ENCODE measurements around the gene KCNJ6.
A peak's percentile ranks its signal among the peaks of the same experiment; 100 is the strongest.
"Not testable (repeated sequence)": the region's sequence is repeated elsewhere in the genome, so short reads cannot be mapped to it uniquely, and the experiment has no call there.

The KCNJ6 gene

DNA sequence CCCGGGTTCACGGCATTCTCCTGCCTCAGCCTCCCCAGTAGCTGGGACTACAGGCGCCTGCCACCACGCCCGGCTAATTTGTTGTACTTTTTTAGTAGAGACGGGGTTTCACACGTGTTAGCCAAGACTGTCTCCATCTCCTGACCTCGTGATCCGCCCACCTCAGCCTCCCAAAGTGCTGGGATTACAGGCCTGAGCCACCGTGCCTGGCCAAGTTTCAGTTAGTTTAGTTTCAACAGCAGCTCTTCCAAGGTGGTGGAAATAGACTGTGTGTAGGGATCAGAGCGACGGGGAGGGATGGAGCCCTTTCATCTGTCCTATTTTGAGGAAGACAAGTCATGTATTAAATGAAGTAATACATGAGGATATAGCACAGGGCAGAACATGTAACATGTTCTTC, 269.5 kb downstream of the KCNJ6 start:
- not testable (repeated sequence) for DNase-seq

DNA sequence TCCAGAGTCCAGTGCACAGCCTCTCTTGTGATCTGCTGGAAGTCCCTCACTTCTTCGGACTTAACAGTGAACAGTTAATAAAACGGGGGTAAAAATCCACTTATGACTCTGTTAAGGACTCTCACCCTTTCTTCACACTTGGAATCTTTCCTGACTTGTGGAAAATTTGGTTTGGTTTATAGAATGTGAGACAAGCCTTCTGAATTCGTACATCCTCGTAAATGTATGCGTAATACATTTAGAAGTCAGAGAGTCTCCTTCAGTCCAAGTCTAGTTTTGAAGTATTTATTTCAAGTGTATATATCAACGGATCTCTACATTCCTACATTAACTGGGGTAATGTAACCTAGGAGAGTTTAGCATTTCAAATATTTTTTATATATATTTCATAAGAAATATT, 270.4 kb downstream of the KCNJ6 start:
- no peak for DNase-seq

DNA sequence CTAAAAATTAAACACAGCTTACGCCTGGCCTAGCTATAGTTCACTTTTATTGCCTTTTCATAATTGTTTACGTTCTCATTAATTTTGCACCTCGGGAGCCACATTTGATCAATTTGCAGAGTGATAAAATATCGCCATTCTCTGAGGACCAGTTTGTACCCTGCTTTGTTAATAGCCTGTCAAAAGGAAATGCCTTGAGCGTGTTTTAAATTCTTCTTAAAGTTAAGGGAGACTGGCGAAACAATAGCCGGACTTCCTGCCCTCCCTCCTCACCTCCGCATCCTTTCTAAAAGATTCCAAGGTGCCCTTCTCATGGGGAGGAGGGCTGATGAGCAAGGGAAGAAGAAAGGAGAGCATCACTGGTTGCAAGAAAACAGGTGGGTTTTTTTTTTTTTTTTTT, 271.6 kb downstream of the KCNJ6 start:
- no peak for DNase-seq

DNA sequence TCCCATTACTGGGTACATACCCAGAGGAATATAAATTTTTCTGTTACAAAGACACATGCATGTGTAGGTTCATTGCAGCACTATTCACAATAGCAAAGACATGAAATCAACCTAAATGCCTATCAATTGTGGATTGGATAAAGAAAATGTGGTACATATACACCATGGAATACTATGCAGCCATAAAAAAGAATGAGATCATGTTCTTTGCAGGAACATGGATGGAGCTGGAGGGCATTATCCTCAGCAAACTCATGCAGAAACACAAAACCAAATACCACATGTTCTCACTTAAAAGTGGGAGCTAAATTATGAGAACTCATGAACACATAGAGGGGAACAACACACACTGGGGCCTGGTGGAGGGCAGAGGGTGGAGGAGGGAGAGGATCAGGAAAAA, 272.4 kb downstream of the KCNJ6 start:
- not testable (repeated sequence) for DNase-seq

DNA sequence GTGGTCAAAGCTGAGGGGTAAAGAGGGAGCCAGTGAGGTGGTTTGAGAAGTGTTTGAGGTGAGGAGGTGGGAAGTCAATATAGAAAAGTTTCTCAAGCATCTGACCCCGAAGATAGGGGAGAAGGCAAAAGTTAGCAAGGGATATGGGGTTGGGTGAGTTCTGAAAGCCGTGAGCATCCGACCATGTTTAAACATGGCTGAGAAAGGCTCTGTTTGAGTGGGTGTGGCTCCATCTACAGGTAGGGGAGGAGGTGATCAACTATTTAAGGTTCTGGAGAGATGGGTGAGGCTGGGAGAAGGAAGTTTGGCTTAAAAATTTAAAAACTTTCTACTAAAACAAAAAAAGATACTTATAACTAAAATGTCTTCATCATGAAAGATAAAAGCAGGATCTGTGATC, 273.8 kb downstream of the KCNJ6 start:
- DNase-seq, result no peak

DNA sequence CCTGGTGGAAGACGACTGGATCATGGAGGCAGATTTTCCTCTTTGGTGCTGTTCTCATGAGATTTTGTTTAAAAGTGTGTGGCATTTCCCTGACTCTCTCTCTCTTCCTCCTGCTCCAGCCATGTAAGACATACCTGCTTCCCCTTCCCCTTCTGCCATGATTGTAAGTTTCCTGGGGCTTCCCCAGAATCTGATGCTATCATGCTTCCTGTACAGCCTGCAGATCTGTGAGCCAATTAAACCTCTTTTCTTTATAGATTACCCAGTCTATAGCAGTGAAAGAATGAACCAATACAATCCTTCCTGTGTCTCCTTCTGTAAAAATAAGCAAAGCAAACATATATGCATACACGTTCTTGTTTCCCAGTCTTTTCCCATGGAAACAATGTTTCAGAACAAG, 276.5 kb downstream of the KCNJ6 start:
- DNase-seq, result no peak

DNA sequence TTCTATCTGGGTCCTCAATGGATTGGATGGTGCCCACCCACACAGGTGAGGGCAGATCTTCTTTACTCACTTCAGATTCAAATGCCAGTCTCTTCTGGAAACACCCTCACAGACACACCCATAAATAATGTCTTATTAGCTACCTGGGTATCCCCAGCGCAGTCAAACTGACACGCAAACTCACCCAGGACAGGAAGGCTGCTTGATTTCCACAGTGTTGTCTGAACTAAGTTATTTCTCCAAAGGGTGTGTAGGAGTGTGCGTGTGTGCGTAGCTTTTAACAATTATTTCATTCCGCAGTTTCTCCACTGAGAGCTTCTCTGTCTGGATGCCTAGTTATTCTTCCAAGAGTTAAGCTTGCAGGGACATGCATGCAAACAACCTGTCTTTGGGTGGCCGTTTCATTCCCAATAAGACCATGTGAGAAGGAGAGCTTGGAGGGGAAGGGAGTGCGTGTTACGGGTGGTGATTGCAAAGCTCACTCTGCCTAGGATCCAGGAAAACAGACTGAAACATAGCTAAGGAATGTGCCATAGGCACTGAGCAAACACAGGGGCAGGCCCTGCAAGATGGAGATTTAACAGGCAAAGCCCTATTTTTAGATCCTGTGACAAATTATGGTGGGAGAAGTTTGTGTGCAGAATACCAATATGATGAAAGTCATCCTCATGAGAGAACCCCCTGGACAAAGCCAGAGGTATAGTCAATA, 280.0 kb downstream of the KCNJ6 start:
- DNase-seq, result no peak

DNA sequence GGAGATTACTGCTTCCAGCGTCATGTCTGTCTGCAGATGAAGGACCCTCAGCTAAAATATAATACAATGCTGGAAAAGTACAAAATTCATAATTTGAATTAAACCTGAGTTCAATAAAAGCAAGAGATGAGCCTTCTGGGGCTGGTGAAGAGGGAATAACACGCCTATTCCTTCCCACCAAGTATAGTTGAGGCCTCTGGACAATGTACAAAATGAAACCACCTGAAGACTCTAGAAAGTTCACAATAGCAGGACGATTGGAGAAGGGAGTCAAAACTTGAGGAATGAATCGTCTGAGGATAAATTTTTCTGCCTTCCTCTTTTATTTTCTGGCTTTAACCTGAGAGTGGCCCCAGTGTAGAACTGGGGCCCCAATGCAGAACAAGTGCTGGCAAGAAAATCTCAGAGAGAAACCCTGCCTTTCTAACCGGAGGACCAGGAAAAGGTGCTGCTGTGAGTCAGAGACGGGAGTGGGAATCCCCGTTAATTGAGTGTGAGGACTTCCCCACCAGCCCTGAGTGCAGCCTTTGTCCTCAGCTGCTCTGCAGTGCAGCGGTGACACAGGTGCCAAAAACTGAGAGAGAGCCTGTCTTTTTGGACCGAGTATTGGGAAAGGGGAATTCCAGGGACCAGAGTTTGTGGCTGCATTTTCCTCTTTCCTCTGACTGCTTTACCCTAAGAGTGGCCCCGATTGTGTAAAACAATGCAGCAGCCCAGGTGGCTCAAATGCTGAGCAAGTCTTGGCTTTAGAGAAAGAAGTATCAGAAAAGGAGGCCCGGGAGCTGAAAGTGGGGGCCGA, 284.7 kb downstream of the KCNJ6 start:
- DNase-seq, result no peak

DNA sequence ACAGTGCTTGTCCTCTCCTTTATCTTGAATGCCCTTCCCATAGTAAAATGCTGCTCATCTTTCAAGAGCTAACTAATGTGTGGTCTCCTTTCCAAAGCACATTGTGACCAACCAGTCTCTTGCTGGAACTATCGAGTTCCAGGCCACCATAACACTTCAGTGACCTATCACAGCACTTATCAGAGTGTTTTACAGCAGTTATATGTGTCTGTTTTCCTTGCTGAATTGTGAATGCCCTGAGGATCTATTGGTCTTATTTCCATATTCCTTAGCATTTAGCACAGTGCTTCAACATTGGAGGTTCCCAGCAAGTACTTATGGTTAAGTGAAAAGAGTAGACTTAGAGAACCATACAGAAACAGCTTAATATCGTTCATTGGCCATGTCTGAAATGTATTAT, 285.4 kb downstream of the KCNJ6 start:
- no peak for DNase-seq

DNA sequence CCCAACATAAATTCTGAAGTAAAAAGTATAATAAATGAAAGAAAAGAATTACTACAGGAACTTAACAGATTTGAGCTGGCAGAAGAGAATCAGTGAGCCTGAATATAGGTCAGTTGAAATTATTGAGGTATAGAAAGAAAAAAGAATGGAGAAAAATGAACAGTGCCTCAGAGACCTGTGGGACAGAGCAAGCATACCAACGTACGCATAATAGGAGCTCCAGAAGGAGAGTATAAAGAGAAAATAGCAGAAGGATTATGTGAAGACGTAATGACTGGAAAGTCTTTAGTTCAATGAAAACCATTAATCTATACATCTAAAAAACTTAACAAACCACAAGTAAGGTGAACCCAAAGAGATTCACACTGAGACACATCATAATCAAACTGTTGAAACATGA, 287.9 kb downstream of the KCNJ6 start:
- no peak for DNase-seq

DNA sequence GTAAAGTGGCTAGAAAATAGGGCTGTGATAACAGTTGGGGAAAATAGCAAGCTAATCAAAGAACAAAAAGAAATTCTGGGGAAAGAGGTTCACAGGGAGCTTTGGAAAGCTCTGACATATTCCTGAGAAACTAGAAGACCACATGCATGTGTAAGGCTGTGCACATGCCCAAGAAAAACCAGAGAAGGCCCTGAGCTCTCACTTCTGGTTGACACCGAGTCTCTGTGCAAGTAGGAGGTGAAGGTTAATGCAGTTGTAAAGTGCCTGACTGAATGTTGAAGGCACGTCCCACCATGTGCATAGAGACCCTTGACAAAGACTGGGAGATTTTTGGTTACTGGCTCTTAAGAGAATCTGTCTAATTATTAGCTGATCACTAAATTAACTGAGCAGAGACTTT, 288.7 kb downstream of the KCNJ6 start:
- DNase-seq, result no peak

DNA sequence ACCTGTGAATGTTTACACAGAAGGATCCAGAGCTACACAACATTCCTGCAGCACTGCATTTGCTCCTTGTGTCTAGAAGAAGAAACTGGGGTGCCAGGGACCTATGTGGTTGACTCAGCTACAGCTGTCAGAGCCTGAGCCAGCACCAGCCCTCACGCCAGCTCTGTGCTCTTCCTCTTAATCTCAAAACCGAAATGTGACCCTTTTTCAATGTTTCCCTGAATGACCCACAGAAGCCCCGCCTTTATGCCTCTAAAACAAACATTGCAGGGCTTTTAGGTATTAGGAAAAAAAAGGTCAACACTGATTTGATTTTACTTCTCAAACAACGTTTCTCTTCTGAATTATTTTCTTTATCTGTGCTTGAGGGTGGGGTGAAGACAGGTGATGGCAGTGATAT, 289.2 kb downstream of the KCNJ6 start:
- no peak for DNase-seq

DNA sequence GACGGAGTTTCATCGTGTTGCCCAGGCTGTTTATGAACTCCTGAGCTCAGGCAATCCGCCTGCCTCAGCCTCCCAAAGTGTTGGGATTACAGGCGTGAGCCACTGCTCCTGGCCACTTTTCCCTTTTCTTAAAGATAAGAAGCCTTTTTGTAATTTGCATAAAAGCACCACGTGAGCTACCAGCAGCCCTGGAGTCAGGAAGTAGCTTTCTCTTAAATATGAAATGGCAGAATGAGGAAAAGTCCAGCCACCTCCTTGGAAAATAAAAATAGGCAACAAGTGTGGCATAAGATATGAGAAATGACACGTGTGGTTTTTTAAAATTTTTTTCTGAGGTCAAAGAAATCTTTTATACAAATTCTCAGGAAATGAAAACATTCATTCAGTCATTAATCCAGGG, 289.9 kb downstream of the KCNJ6 start:
- no peak for DNase-seq

DNA sequence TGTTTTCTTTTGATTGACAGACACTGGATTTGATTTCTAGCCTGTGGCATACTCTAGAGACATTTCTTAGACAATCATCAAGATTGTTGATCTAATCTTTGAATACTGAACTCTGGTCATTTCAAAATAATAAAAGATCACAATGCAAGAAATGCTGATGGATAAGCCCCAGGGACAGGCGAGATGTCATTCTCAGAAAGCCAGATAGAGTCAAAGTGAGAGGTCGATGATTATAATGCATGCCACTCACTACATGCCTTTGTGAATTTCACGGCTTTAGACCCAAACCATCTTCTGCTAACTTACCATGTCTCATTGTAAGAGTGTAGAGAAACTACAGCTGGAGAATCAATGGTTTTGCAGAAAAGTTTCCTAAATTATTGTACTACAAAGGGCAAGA, 292.6 kb downstream of the KCNJ6 start:
- no peak for DNase-seq

DNA sequence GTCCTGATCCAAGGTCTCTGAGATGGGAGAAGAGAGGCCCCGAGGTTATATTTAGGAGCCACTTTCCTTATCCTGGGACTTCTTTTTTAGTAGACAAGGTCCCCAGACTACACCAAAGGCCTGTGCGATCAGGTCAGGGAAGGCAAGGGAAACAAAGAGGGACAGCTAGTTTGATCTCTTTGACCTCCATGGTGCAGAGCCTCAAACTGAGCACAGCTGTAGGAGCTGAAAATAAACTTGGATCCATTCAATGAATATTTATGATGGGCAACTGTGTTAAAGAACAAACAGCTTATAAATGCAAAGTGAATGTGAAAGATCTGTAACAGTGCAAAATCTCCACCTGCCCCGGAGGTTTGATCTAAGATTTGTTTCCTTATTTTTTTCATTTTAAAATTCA, 293.1 kb downstream of the KCNJ6 start:
- DNase-seq, result no peak

DNA sequence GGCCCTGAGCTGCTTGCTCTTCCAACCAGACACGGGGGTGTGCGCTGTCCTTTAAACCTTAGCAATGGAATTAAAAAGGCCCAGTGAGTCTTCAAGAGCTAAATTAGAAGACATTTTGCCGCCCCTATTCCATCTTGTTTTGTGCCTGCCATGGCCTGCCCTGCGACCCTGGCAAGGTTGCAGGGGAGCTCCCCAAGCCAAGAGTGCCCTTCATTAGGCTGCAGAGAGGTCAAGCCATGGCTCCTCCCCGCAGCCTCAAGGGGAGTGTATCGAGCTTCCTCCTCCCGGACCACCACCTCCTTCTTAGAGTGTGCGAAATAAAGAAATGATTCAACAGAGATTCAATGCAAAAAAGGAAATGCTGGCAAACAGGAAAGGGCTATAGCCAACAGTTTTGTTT, 293.5 kb downstream of the KCNJ6 start:
- no peak for DNase-seq

DNA sequence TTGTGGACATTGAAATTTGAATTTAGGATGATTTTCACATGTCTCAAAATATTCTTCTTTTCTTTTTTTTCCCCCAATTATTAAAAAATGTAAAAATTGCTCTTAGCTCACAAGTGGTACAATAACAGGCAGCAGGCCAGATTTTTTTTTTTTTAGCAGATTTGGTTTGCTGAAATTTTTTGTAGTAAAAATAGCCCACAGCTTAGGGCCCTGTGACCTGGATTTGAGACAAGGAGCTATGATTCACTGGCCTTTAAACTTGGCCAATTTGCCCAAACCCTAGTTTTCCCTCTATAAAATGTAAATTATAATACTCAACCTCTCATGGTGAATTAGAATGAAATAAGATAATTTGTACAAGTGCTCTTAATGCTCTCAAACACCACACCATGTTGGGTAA, 295.9 kb downstream of the KCNJ6 start:
- DNase-seq, result no peak

DNA sequence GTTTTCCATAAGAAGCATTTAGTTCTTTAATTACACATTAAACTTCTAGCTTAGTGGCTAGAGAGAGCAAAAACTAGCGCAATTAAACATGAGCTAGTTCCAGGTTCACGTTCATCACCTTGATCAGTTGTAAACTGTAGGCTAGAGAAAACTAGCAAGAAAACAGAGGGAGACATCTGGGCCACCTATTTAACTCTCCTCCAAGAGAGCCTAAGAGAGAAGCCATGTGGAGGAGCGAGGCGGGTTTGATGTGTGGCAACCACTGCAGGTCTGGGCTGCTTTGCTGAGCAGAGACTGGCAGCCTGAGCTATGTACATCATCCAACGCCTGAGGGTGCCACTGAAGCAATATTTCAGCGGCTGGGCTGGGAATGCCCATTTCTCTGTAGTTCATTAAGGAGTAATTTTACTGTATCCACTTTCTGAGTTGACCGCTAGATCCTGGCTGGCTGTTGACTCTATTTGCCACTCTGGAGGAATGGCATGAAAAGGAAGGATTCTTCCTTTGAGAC, 296.7 kb downstream of the KCNJ6 start:
- DNase-seq, result no peak

DNA sequence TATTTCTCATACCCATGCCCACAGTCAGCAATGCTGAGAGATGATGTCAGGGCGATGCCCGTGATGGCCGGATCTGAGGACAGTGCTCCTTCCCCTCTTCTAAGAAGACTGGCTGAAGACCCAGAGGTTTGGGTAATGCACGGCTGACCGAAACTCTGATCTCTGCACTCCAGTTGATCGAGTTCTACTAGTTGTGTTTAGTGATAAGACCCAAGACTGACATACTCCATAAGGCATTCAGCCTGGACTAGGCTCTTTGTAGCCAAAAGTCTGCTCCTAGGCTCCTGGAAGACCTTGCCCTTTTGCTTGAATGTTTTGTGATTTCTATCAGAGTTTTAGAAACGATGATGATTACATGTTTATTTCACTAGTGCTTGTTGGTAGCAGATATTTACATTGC, 298.2 kb downstream of the KCNJ6 start:
- DNase-seq, result no peak

DNA sequence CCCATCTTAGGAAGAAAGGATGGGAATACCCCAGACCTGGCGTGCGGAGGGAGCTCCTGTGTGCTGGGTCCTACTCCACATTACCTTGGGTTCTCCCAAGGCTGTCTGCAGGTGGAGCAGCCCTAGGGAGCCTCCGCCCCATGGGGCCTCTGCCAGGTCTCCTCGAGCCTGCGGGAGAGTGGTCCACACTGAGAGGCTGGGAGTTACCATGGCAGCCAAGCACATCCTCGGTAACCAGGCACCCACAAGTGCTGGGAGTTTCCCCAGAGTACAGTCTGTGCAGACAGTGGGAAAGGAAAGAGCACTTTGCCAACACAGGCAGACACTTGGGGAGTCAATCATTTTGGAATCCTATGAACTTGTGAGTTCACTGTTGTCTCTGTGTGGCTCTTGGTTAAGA, 300.3 kb downstream of the KCNJ6 start:
- DNase-seq, result peak in 6 of 51 donors; percentile 2 to 33 (median 8)

DNA sequence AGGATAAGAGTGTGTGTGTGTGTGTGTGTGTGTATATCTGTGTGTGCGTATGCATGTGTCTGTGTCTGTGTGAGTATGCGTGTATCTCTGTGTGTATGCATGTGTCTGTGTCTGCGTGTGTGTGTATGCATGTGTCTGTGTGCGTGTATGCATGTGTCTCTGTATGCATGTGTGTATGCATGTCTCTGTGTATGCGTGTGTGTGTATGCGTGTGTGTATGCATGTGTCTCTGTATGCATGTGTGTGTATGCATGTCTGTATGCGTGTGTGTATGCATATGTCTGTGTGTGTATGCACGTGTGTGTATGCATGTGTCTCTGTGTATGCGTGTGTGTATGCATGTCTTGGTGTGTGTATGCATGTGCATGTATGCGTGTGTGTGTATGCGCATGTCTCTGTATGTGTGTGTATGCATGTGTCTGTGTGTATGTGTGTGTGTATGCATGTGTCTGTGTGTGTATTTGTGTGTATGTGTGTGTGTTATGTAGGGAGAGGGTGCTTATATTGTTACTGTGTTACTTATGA, 301.8 kb downstream of the KCNJ6 start:
- no peak for DNase-seq

DNA sequence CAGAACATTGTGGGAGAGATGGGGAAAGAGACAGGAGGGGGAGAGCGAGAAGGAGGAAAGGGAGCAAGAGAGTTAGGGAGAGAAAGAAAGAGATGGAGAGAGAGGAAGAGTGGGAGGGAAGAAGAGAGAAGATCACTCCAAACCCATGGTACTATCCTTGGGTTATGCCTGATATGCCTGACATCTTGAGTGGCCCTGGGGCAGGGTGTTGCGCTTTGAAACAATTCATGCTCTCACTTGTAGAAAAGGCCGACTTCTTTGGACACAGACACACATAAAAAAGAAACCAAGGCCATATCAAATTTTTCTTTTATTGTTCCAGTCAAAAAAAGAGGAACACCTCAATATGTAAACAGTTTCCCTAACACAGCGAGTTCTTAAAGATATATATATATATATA, 309.2 kb downstream of the KCNJ6 start:
- no peak for DNase-seq

DNA sequence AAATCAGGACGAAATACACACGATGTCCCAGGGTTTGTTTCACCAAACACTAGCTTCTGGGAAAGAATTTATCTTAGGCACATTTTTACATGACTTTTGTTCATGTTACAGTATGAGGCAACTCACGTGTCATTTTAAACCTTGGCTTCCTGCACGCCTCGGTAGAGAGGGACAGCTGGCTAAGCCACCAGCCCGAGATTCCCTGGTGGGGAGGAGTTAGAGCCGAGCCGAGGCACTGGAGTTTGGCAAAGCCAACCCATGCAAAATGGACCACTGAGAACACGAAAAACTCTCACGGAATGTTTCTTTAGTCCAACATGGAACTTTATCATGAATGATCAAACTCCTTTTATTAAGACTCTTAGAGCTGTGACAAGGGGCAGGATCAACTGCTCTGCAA, 309.7 kb downstream of the KCNJ6 start:
- DNase-seq, result no peak
